C4-2B (cell line): Measurements from ENCODE around the gene NT5C1B.
A peak's percentile ranks its signal among the peaks of the same experiment; 100 is the strongest.

Experiments used
- H3K27ac ChIP-seq: fragments of 450-650 bp; 2 replicates; pipeline ENCODE4 v1.5.1; 2017
- CTCF ChIP-seq: fragments of 450-650 bp; conservative IDR thresholded peaks from 2 replicates; pipeline ENCODE4 v1.5.1; 2017; ENCODE audit warnings: mild to moderate bottlenecking
- ZFX ChIP-seq: fragments of 450-650 bp; IDR thresholded peaks from 2 replicates; pipeline ENCODE4 v1.6.1; 2017

The NT5C1B gene

GRCh38 chr2:18566145-18566769 lies 23.1 kb downstream of the NT5C1B start:
- TF ChIP-seq ZFX = no peak
- no peak for TF ChIP-seq CTCF
- no peak overlapping the region for H3K27ac ChIP-seq

DNA sequence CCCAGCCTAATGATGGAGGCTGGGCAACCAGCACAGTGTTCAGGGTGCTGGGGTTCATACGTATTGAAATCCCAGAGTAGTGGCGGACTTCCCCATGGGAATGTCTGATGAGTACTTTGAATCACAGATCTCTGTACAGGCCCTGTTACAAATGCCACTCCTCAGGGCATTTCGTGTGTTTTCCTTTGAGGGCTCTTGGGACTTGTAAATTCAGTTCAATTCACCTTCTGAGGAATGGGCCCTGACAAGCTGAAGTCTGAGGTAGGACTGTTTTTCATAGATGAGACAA lies 28.6 kb downstream of the NT5C1B start:
- peak overlapping the region; percentile 95 for H3K27ac ChIP-seq
- no peak for TF ChIP-seq ZFX
- no peak for TF ChIP-seq CTCF

DNA sequence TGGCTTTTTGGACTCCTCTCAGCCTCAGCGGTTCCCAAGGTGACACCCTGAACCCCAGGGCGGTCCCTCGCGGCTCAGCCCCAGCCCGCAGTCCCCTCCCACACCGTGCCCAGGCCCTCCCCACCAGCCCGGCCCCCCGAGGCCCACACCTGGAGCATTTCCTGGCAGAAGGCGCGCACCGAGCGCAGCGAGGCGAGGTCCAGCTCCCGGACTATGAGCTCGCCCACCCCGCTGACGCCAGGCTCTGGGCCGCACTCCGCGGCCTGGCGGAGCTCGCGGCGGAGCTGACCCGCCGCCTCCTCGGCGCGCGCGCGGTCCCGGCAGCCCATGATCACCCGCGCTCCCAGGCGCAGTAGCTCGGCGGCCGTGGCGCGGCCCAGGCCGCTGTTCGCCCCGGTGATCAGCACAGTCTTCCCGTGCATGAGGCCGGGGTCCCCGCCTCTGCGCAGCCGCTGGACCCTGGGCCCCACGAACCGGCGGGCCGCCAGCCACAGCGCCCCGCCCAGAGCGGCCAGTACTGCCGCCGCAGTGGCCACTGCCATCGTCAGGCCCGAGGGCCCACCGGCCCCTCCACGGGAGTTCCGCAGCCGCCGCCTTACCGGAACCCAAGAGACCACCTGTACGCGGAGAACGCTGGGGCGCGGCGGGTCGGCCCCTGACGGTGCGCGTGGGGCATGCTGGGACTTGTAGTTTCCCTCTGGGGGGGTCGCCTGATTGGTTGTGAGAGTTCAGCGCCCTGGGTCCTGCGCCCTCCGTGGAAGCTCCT lies 29.2 kb downstream of the NT5C1B start, which contains the start of gene RDH14:
Gene RDH14 (minus strand): TSS at position 623 of the 766 bp plus-strand sequence. CDS start 81 bp downstream, at position 542.
- TF ChIP-seq ZFX (peak; percentile 99), CTCF (no peak)

GRCh38 chr2:18559531-18560030 lies 29.8 kb downstream of the NT5C1B start:
- TF ChIP-seq CTCF (no peak), ZFX (no peak)

More for the DNA sequence above, 29.2 kb downstream of the NT5C1B start, which contains the start of gene RDH14:
- peak within 1 kb of the TSS; percentile 95 for H3K27ac ChIP-seq

DNA sequence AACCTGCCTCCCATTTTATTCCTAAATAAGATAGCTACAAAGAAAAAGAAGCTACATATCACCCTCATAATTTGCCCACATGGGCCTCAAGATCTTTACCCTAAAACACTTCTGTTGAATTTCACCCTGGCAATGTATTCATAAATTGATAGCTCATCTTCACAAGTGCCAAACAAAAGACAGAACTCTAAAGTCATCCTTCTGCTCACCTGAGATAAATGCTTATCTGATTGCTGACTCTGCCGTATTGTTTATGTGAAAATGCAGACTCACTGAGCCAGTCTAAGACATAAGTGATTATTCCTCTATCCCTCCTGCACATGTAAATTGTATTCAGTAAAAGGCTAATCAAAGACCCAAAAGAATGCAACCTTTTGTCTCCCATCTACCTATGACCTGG lies 30.9 kb downstream of the NT5C1B start:
- no peak for TF ChIP-seq CTCF
- TF ChIP-seq ZFX = no peak
- H3K27ac ChIP-seq = no peak overlapping the region

More at GRCh38 chr2:18559531-18560030, 29.8 kb downstream of the NT5C1B start:
- H3K27ac ChIP-seq = peak overlapping the region; percentile 95

- no peak overlapping the region for H3K27ac ChIP-seq
- no peak for TF ChIP-seq CTCF
- TF ChIP-seq ZFX = no peak
Observed at GRCh38 chr2:18557121-18557520, 32.2 kb downstream of the NT5C1B start.
